ENCODE data around the gene MME. TPM values are rescaled to one million over a fixed set of nuclear protein-coding genes. Genes with fewer than 3 reads are reported as not detected.

The MME gene
- total RNA-seq, 1 donor from 2014 or later = 18.4 TPM

GRCh38 chr3:155101398-155101797, 21.3 kb downstream of the MME start:
- H3K36me3 ChIP-seq = no peaks in the 10 kb centered on the region
- H3K9me3 ChIP-seq = no peaks in the 10 kb centered on the region
- intact Hi-C loops (cut with DNase I) = no loop called here
- H3K4me3 ChIP-seq = no peak overlapping the region
- H3K27me3 ChIP-seq = no peaks in the 10 kb centered on the region
- H3K4me1 ChIP-seq = no peaks in the 10 kb centered on the region
- no peak for DNase-seq (ENCODE audit: extremely low spot score in 2 of 2)
- no peak overlapping the region for H3K27ac ChIP-seq
- TF ChIP-seq, protein P1, sequence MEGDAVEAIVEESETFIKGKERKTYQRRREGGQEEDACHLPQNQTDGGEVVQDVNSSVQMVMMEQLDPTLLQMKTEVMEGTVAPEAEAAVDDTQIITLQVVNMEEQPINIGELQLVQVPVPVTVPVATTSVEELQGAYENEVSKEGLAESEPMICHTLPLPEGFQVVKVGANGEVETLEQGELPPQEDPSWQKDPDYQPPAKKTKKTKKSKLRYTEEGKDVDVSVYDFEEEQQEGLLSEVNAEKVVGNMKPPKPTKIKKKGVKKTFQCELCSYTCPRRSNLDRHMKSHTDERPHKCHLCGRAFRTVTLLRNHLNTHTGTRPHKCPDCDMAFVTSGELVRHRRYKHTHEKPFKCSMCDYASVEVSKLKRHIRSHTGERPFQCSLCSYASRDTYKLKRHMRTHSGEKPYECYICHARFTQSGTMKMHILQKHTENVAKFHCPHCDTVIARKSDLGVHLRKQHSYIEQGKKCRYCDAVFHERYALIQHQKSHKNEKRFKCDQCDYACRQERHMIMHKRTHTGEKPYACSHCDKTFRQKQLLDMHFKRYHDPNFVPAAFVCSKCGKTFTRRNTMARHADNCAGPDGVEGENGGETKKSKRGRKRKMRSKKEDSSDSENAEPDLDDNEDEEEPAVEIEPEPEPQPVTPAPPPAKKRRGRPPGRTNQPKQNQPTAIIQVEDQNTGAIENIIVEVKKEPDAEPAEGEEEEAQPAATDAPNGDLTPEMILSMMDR (IDR thresholded peaks at IDR 0.05) = no peak
- no peak for TF ChIP-seq POLR2A (IDR thresholded peaks at IDR 0.05)
- no peak for TF ChIP-seq POLR2AphosphoS5 (IDR thresholded peaks at IDR 0.05; ENCODE audit: insufficient read depth in 1 of 2, low read depth in 1 of 2)

DNA sequence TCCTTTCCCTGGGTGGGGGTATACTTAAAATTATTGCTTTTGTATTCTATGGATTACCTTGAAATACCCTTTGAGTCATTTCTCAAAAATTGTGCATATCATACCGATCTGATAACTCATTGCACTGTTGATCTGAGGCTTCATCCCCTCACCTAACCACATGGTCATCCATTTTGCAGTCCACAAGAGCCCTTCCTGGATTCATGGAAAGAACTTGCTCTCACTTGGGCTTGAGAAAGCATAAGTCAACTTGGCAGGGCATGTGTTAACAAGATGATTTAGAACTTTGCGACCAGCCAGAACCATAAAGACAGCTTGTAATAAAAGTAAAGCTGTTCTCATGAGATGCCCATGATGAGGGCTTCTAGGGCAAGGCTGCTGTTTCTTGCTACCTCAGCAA, 22.2 kb downstream of the MME start:
- no peaks in the 10 kb centered on the region for H3K4me1 ChIP-seq
- H3K9me3 ChIP-seq = no peaks in the 10 kb centered on the region
- H3K27me3 ChIP-seq = no peaks in the 10 kb centered on the region
- no peak overlapping the region for H3K4me3 ChIP-seq
- H3K27ac ChIP-seq = no peak overlapping the region
- DNase-seq (ENCODE audit: extremely low spot score in 2 of 2) = no peak
- H3K36me3 ChIP-seq = no peaks in the 10 kb centered on the region
- intact Hi-C loops (cut with DNase I) = no loop called here
- TF ChIP-seq POLR2AphosphoS5 (IDR thresholded peaks at IDR 0.05; ENCODE audit: insufficient read depth in 1 of 2, low read depth in 1 of 2) (no peak), POLR2A (IDR thresholded peaks at IDR 0.05) (no peak)
- TF ChIP-seq, protein P1 (IDR thresholded peaks at IDR 0.05) = no peak

- H3K4me3 ChIP-seq = no peak overlapping the region
- no peaks in the 10 kb centered on the region for H3K36me3 ChIP-seq
- H3K27ac ChIP-seq = no peak overlapping the region
- no peaks in the 10 kb centered on the region for H3K27me3 ChIP-seq
- H3K9me3 ChIP-seq = no peaks in the 10 kb centered on the region
- no peaks in the 10 kb centered on the region for H3K4me1 ChIP-seq
- no peak for TF ChIP-seq POLR2AphosphoS5 (IDR thresholded peaks at IDR 0.05; ENCODE audit: insufficient read depth in 1 of 2, low read depth in 1 of 2)
- TF ChIP-seq POLR2A (IDR thresholded peaks at IDR 0.05) = no peak
- TF ChIP-seq, protein P1 (IDR thresholded peaks at IDR 0.05) = no peak
- no peak for DNase-seq (ENCODE audit: extremely low spot score in 2 of 2)
- intact Hi-C loops (cut with DNase I) = no loop called here
Observed at GRCh38 chr3:155103686-155104085, 23.6 kb downstream of the MME start.

- Histone ChIP-seq H3K27ac (no peak overlapping the region), H3K27me3 (no peaks in the 10 kb centered on the region), H3K36me3 (no peaks in the 10 kb centered on the region), H3K4me1 (no peaks in the 10 kb centered on the region), H3K9me3 (no peaks in the 10 kb centered on the region), H3K4me3 (no peak overlapping the region)
- TF ChIP-seq, protein P1 (IDR thresholded peaks at IDR 0.05) = no peak
- TF ChIP-seq POLR2A (IDR thresholded peaks at IDR 0.05) (no peak), POLR2AphosphoS5 (IDR thresholded peaks at IDR 0.05; ENCODE audit: insufficient read depth in 1 of 2, low read depth in 1 of 2) (no peak)
- DNase-seq (ENCODE audit: extremely low spot score in 2 of 2) = no peak
- intact Hi-C loops (cut with DNase I) = no loop called here
Observed at GRCh38 chr3:155106119-155106518, 26.0 kb downstream of the MME start.

DNA sequence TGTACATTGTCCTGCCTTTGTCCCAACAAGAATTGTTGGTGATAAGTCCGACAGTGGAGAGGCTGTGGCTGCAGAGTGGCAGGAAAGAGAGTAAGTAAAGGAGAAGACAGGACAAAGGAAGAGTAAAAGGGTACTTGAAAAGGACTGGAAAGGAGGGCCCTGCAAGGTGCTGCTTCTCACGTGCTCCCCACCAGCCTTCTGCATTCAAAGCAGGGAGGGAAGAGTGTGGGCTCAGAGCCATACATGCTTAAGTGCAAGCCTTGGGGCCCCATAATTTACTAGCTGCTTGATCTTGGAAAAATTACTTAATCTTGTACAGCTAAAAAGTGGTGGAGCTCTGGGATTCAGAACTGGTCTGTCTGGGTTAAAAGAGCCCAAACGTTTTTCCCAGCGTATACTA, 29.9 kb downstream of the MME start:
- Histone ChIP-seq H3K9me3 (no peaks in the 10 kb centered on the region), H3K27ac (no peak overlapping the region), H3K4me3 (no peak overlapping the region), H3K4me1 (no peaks in the 10 kb centered on the region), H3K36me3 (no peaks in the 10 kb centered on the region), H3K27me3 (no peaks in the 10 kb centered on the region)
- DNase-seq (ENCODE audit: extremely low spot score in 2 of 2) = no peak
- TF ChIP-seq POLR2A (IDR thresholded peaks at IDR 0.05) (no peak), POLR2AphosphoS5 (IDR thresholded peaks at IDR 0.05; ENCODE audit: insufficient read depth in 1 of 2, low read depth in 1 of 2) (no peak)
- TF ChIP-seq, protein P1 (IDR thresholded peaks at IDR 0.05) = no peak
- intact Hi-C loops (cut with DNase I) = no loop called here

Data from vagina (tissue), 2 donors.